PC-3 (cell line): ENCODE measurements around the gene SAMD4A. TPM values are rescaled to one million over a fixed set of nuclear protein-coding genes. Genes with fewer than 3 reads are reported as not detected.

Experiments used
- ATAC-seq: fragments of 200-7000 bp; cut with Tn5 transposase; 2 replicates; pipeline ENCODE4 v1.9.1; 2020; ENCODE audit warnings: mild to moderate bottlenecking, moderate library complexity
- BruUV-seq: library from RNA; stranded (reverse); fragments of 400-500 nt; replicated peaks from 2 replicates; lab custom pipeline; 2021; lab: Mats Ljungman, UMichigan
- CTCF ChIA-PET: fragments of 300-600 bp; sonication (Branson Sonifier 250); formaldehyde crosslinking; loops from one replicate; lab custom pipeline; 2022; ENCODE audit warnings: antibody characterized with exemption; lab: Charles Lee
- POLR2A ChIA-PET: fragments of 300-600 bp; sonication (Branson Sonifier 250); formaldehyde crosslinking; loops from one replicate; lab custom pipeline; 2022; ENCODE audit warnings: antibody characterized with exemption; ENCODE audit not compliant: unreplicated experiment; lab: Charles Lee
- DNase-seq: peaks from one replicate; pipeline ENCODE4 v3.0.0-alpha.2; 2015
- H2AFZ ChIP-seq: fragments of 300-600 bp; sonication (generic); 2 replicates; pipeline ENCODE4 v1.6.0; 2016; ENCODE audit warnings: antibody characterized with exemption, low read length
- H3F3A ChIP-seq: fragments of 300-600 bp; sonication (generic); one replicate; pipeline ENCODE4 v1.6.0; 2017; ENCODE audit warnings: antibody characterized with exemption, low read length, control low read depth, mild to moderate bottlenecking; ENCODE audit not compliant: unreplicated experiment
- H3K27ac ChIP-seq: fragments of 300-600 bp; sonication (generic); 2 replicates; pipeline ENCODE4 v1.5.1; 2016; ENCODE audit warnings: mild to moderate bottlenecking, low read length
- H3K27me3 ChIP-seq: fragments of 300-600 bp; sonication (generic); 2 replicates; pipeline ENCODE4 v1.6.1; 2016; ENCODE audit warnings: low read length, mixed read lengths
- H3K36me3 ChIP-seq: fragments of 300-600 bp; sonication (generic); 2 replicates; pipeline ENCODE4 v1.6.1; 2016; ENCODE audit warnings: low read depth, mixed run types, low read length, mixed read lengths
- H3K4me1 ChIP-seq: fragments of 300-600 bp; sonication (generic); 2 replicates; pipeline ENCODE4 v1.5.1; 2016; ENCODE audit warnings: low read length; ENCODE audit not compliant: insufficient read depth
- H3K4me2 ChIP-seq: fragments of 300-600 bp; sonication (generic); 2 replicates; pipeline ENCODE4 v1.6.0; 2016; ENCODE audit warnings: low read length
- H3K4me3 ChIP-seq: fragments of 300-600 bp; sonication (generic); 2 replicates; pipeline ENCODE4 v1.5.1; 2016; ENCODE audit warnings: mild to moderate bottlenecking, low read length, mixed read lengths
- H3K79me2 ChIP-seq: fragments of 300-600 bp; sonication (generic); 2 replicates; pipeline ENCODE4 v1.6.1; 2017; ENCODE audit warnings: low read length, mixed read lengths
- H3K9ac ChIP-seq: fragments of 300-600 bp; sonication (generic); 2 replicates; pipeline ENCODE4 v1.6.0; 2016; ENCODE audit warnings: mild to moderate bottlenecking, low read length
- H3K9me2 ChIP-seq: fragments of 300-600 bp; sonication (generic); replicated peaks from 2 replicates; pipeline ENCODE4 v1.6.1; 2016; ENCODE audit warnings: mixed run types, low read length, mixed read lengths
- H3K9me3 ChIP-seq: fragments of 300-600 bp; sonication (generic); 2 replicates; pipeline ENCODE4 v1.6.1; 2016; ENCODE audit warnings: low read length, mixed read lengths
- H4K20me1 ChIP-seq: fragments of 300-600 bp; sonication (generic); 2 replicates; pipeline ENCODE4 v1.6.1; 2016; ENCODE audit warnings: low read length, mixed read lengths
- CTCF ChIP-seq: fragments of 300-600 bp; sonication (generic); conservative IDR thresholded peaks from 2 replicates; pipeline ENCODE4 v1.5.1; 2017; ENCODE audit warnings: antibody characterized with exemption, low read depth, mild to moderate bottlenecking, low read length
- EZH2 ChIP-seq: fragments of 300-600 bp; sonication (generic); IDR thresholded peaks from one replicate; pipeline ENCODE4 v1.6.1; 2017; ENCODE audit warnings: antibody characterized with exemption, mild to moderate bottlenecking, low read length; ENCODE audit not compliant: unreplicated experiment
- EZH2phosphoT487 ChIP-seq: fragments of 300-600 bp; sonication (generic); IDR thresholded peaks from 2 replicates; pipeline ENCODE4 v1.6.1; 2018; ENCODE audit warnings: mild to moderate bottlenecking, antibody characterized with exemption, low read length, borderline replicate concordance
- intact Hi-C: fragments of 100-400 bp; cut with micrococcal nuclease; formaldehyde crosslinking; loops from 2 replicates; pipeline ENCODE4 v1.9.0; 2023
- total RNA-seq: library from RNA; depleted of rRNA; stranded (reverse); fragments of >200 nt; gene quantifications from 2 replicates; pipeline ENCODE4 v1.2.3, GENCODE V29; 2014

Gene SAMD4A
- total RNA-seq, 1 experiment from 2014 or later, result 42.9 TPM

- H3K4me2 ChIP-seq, result no peak overlapping the region
- no peaks in the 10 kb centered on the region for H3K36me3 ChIP-seq
- no peaks in the 10 kb centered on the region for H3K79me2 ChIP-seq
- TF ChIP-seq EZH2, result no peak
- TF ChIP-seq EZH2phosphoT487, result no peak
- TF ChIP-seq CTCF, result no peak
- H3K4me3 ChIP-seq, result no peak overlapping the region
- ChIA-PET POLR2A (interaction anchor here (0.6 kb wide), 2 partner anchors 82 to 279 kb away, joined by 3 to 5 read pairs; no protein-coding TSS in a partner anchor), CTCF (interaction anchor here (0.5 to 0.6 kb wide), 2 partner anchors 244 to 363 kb away, joined by 3 to 4 read pairs; no protein-coding TSS in a partner anchor)
- 0 out of 2 replicates have a peak, but pooled peaks cover 3% of the 10 kb centered on the region for H3K9me2 ChIP-seq
- no peak overlapping the region for H3K27ac ChIP-seq
- no peak overlapping the region for H2AFZ ChIP-seq
- no peak for ATAC-seq
- no peaks in the 10 kb centered on the region for H3K9me3 ChIP-seq
- H3K4me1 ChIP-seq, result peaks cover 5% of the 10 kb centered on the region
- no peaks in the 10 kb centered on the region for H4K20me1 ChIP-seq
- DNase-seq, result no peak
- H3K9ac ChIP-seq, result no peak overlapping the region
- H3F3A ChIP-seq, result no peaks in the 10 kb centered on the region
- no TSS peak for BruUV-seq
- H3K27me3 ChIP-seq, result no peaks in the 10 kb centered on the region
- intact Hi-C loops, result loop anchor here (5.0 kb wide), 1 partner anchor 69 kb away; no protein-coding TSS in a partner anchor
Measured at GRCh38 chr14:54808326-54809161, 241.6 kb downstream of the SAMD4A start.

- BruUV-seq, result no TSS peak
- H2AFZ ChIP-seq, result no peak overlapping the region
- CTCF ChIA-PET, result no interaction called here
Measured at GRCh38 chr14:54809767-54810166, 242.8 kb downstream of the SAMD4A start.

More at GRCh38 chr14:54809767-54810166, 242.8 kb downstream of the SAMD4A start:
- H3K9me2 ChIP-seq, result 0 out of 2 replicates have a peak, but pooled peaks cover 3% of the 10 kb centered on the region
- POLR2A ChIA-PET, result no interaction called here
- DNase-seq (no peak), ATAC-seq (no peak)
- no peaks in the 10 kb centered on the region for H3K36me3 ChIP-seq
- H3K9me3 ChIP-seq, result no peaks in the 10 kb centered on the region
- H3K4me3 ChIP-seq, result no peak overlapping the region
- no peaks in the 10 kb centered on the region for H3F3A ChIP-seq
- no peak overlapping the region for H3K9ac ChIP-seq
- peaks cover 5% of the 10 kb centered on the region for H3K4me1 ChIP-seq
- H3K79me2 ChIP-seq, result no peaks in the 10 kb centered on the region
- TF ChIP-seq EZH2 (no peak), CTCF (no peak), EZH2phosphoT487 (no peak)
- H4K20me1 ChIP-seq, result no peaks in the 10 kb centered on the region
- H3K27me3 ChIP-seq, result no peaks in the 10 kb centered on the region
- H3K27ac ChIP-seq, result no peak overlapping the region
- intact Hi-C loops, result loop anchor here (5.0 to 10.0 kb wide), 2 partner anchors 68 to 165 kb away; no protein-coding TSS in a partner anchor
- H3K4me2 ChIP-seq, result no peak overlapping the region
